CD14-positive monocyte (primary cell): ENCODE data around the gene GPS1. TPM values are rescaled to one million over a fixed set of nuclear protein-coding genes. Genes with fewer than 3 reads are reported as not detected.

Source experiments
- DNase-seq, 3 donors: peaks; one replicate each; pipeline ENCODE4 v3.0.0-alpha.2; 2011 to 2022
- H2AFZ ChIP-seq: 2 replicates; pipeline ENCODE4 v1.6.0; 2012; ENCODE audit warnings: mild to moderate bottlenecking, low read depth, low read length, inconsistent platforms; ENCODE audit not compliant: insufficient read depth, poor library complexity, severe bottlenecking
- H3K27ac ChIP-seq, 2 donors: 1 replicate in 1 of 2; 2 replicates in 1 of 2; pipeline ENCODE4 v1.5.1; 2012 to 2013; ENCODE audit warnings: low read length in 2 of 2, control low read depth in 1 of 2, inconsistent platforms in 1 of 2, low read depth in 1 of 2, mild to moderate bottlenecking in 1 of 2
- H3K27me3 ChIP-seq, 2 donors: one replicate each; pipeline versions ENCODE4 v1.6.0 to v1.6.1; 2011 to 2013; ENCODE audit warnings: low read length in 2 of 2; ENCODE audit not compliant: control insufficient read depth in 2 of 2, insufficient read depth in 2 of 2
- H3K36me3 ChIP-seq, 2 donors: replicated peaks in 1 of 2; 1 replicate in 1 of 2; 2 replicates in 1 of 2; pipeline versions ENCODE4 v1.5.1 to v1.6.1; 2012 to 2013; ENCODE audit warnings: low read length in 2 of 2, control low read depth in 1 of 2, inconsistent platforms in 1 of 2, mild to moderate bottlenecking in 1 of 2; ENCODE audit not compliant: insufficient read depth in 2 of 2, control insufficient read depth in 1 of 2
- H3K4me1 ChIP-seq, 2 donors: 1 replicate in 1 of 2; 2 replicates in 1 of 2; pipeline versions ENCODE4 v1.5.1 to v1.6.1; 2012 to 2013; ENCODE audit warnings: low read length in 2 of 2, control low read depth in 1 of 2, inconsistent platforms in 1 of 2, mild to moderate bottlenecking in 1 of 2, moderate library complexity in 1 of 2; ENCODE audit not compliant: insufficient read depth in 2 of 2, control insufficient read depth in 1 of 2
- H3K4me2 ChIP-seq: replicated peaks from 2 replicates; pipeline ENCODE3; 2012; ENCODE audit warnings: low read length, moderate library complexity, mild to moderate bottlenecking; ENCODE audit not compliant: poor library complexity, severe bottlenecking; ENCODE audit errors: extremely low read depth
- H3K4me3 ChIP-seq, 3 experiments: fragments of 200-600 bp in 1 of 3; sonication (generic) in 1 of 3; replicated peaks in 1 of 3; 1 replicate in 2 of 3; 2 replicates in 1 of 3; pipeline ENCODE4 v1.5.1; 2011 to 2013; ENCODE audit warnings: low read length in 3 of 3, mild to moderate bottlenecking in 3 of 3, control low read depth in 2 of 3, low read depth in 2 of 3, inconsistent platforms in 1 of 3, moderate library complexity in 1 of 3
- H3K79me2 ChIP-seq: 2 replicates; pipeline ENCODE4 v1.6.0; 2012; ENCODE audit warnings: mild to moderate bottlenecking, control low read depth, inconsistent platforms, low read length, moderate library complexity; ENCODE audit not compliant: insufficient read depth
- H3K9ac ChIP-seq: 2 replicates; pipeline ENCODE4 v1.6.0; 2017; ENCODE audit warnings: low read length, mild to moderate bottlenecking; ENCODE audit not compliant: insufficient read depth, poor library complexity, severe bottlenecking
- H3K9me3 ChIP-seq, 2 donors: replicated peaks in 1 of 2; 1 replicate in 1 of 2; 2 replicates in 1 of 2; pipeline versions ENCODE4 v1.5.1 to v1.6.1; 2012 to 2013; ENCODE audit warnings: low read length in 2 of 2, control low read depth in 1 of 2; ENCODE audit not compliant: control insufficient read depth in 1 of 2, insufficient read depth in 1 of 2
- H4K20me1 ChIP-seq: 2 replicates; pipeline ENCODE4 v1.6.0; 2012; ENCODE audit warnings: mild to moderate bottlenecking, low read length, control low read depth, moderate library complexity; ENCODE audit not compliant: insufficient read depth
- H3K27ac Mint-ChIP-seq, 7 donors: one replicate each; pipeline ENCODE4 v1.8.0; 2020; ENCODE audit warnings: mild to moderate bottlenecking in 7 of 7, mixed read lengths in 7 of 7, moderate library complexity in 6 of 7, inconsistent platforms in 2 of 7
- H3K27me3 Mint-ChIP-seq, 3 donors: one replicate each; pipeline ENCODE4 v1.8.0; 2021 to 2022; ENCODE audit warnings: low read depth in 3 of 3, mild to moderate bottlenecking in 3 of 3, mixed read lengths in 3 of 3, moderate library complexity in 3 of 3, inconsistent platforms in 1 of 3
- H3K36me3 Mint-ChIP-seq, 2 donors: one replicate each; pipeline ENCODE4 v1.8.0; 2020; ENCODE audit warnings: mixed read lengths in 2 of 2, inconsistent platforms in 1 of 2, mild to moderate bottlenecking in 1 of 2
- H3K4me1 Mint-ChIP-seq: one replicate; pipeline ENCODE4 v1.8.0; 2020; ENCODE audit warnings: mild to moderate bottlenecking, mixed read lengths
- H3K4me3 Mint-ChIP-seq, 2 donors: one replicate each; pipeline ENCODE4 v1.8.0; 2020; ENCODE audit warnings: mild to moderate bottlenecking in 2 of 2, mixed read lengths in 2 of 2, moderate library complexity in 1 of 2
- H3K9me3 Mint-ChIP-seq, 7 donors: one replicate each; pipeline ENCODE4 v1.8.0; 2020 to 2022; ENCODE audit warnings: mixed read lengths in 7 of 7, mild to moderate bottlenecking in 6 of 7, moderate library complexity in 6 of 7, inconsistent platforms in 2 of 7
- CTCF ChIP-seq: fragments of 200-600 bp; IDR thresholded peaks from one replicate; pipeline ENCODE4 v1.8.0; 2022; ENCODE audit warnings: antibody characterized with exemption, mild to moderate bottlenecking
- WGBS: methylation state at CpG from one replicate; pipeline ENCODE4 v1.1.5; 2013; ENCODE audit warnings: missing lambda C conversion rate; ENCODE audit not compliant: insufficient coverage; 5-methylcytosine and 5-hydroxymethylcytosine counted together
- intact Hi-C, 2 donors: fragments of 100-400 bp; cut with micrococcal nuclease; formaldehyde crosslinking; loops; one replicate each; pipeline versions ENCODE4 v1.15.0 to v1.15.1; 2023
- polyA plus RNA-seq, 3 donors: library from polyadenylated mRNA; depleted of rRNA in 1 of 3; unstranded in 2 of 3; stranded (reverse) in 1 of 3; fragments of 300-500 nt in 2 of 3; fragments of >200 nt in 1 of 3; fragmentation: Illumina TruSeq in 2 of 3; gene quantifications; 1 replicate in 2 of 3; 2 replicates in 1 of 3; pipeline ENCODE4 v1.2.3, GENCODE V29; 2012 to 2021

GPS1 gene
- polyA plus RNA-seq, 3 donors: 101 to 130 (median 110) TPM

GRCh38 chr17:82012640-82013295 is 38.9 kb upstream of the GPS1 start:
- H3K4me2 ChIP-seq: no peak overlapping the region
- H3K4me3 ChIP-seq: no peak overlapping the region
- WGBS: 97% methylated on average over 10 of the region's 19 CpGs
- DNase-seq: no peak
- Mint-ChIP-seq H3K27ac (peak overlapping the region in 1 of 7 donors; percentile 63), H3K36me3 (peaks cover 2 to 17% of the 10 kb centered on the region in 2 donors), H3K27me3 (peaks cover 0 to 2% (median 2%) of the 10 kb centered on the region in 3 donors), H3K9me3 (no peaks in the 10 kb centered on the region), H3K4me1 (no peaks in the 10 kb centered on the region), H3K4me3 (no peak overlapping the region)
- H4K20me1 ChIP-seq: no peaks in the 10 kb centered on the region
- no peak overlapping the region for H2AFZ ChIP-seq
- H3K27ac ChIP-seq: no peak overlapping the region
- no peaks in the 10 kb centered on the region for H3K79me2 ChIP-seq
- H3K9me3 ChIP-seq: no peaks in the 10 kb centered on the region
- TF ChIP-seq CTCF: no peak
- H3K36me3 ChIP-seq: peaks cover 11 to 16% of the 10 kb centered on the region in 2 donors
- H3K27me3 ChIP-seq: no peaks in the 10 kb centered on the region
- intact Hi-C loops: no loop called here
- H3K4me1 ChIP-seq: no peaks in the 10 kb centered on the region
- H3K9ac ChIP-seq: no peak overlapping the region

GRCh38 chr17:82013341-82013740 is 38.4 kb upstream of the GPS1 start:
- TF ChIP-seq CTCF: no peak
- peaks cover 16 to 17% of the 10 kb centered on the region in 2 donors for H3K36me3 ChIP-seq
- no peaks in the 10 kb centered on the region for H3K4me1 Mint-ChIP-seq
- no peaks in the 10 kb centered on the region for H3K27me3 ChIP-seq
- H3K27ac Mint-ChIP-seq: no peak overlapping the region
- no peak overlapping the region for H3K9ac ChIP-seq
- H3K79me2 ChIP-seq: no peaks in the 10 kb centered on the region
- H3K4me2 ChIP-seq: no peak overlapping the region
- no peak for DNase-seq
- H3K4me1 ChIP-seq: no peaks in the 10 kb centered on the region
- peaks cover 2 to 21% of the 10 kb centered on the region in 2 donors for H3K36me3 Mint-ChIP-seq
- WGBS: 41% methylated on average over 17 of the region's 22 CpGs
- no peaks in the 10 kb centered on the region for H4K20me1 ChIP-seq
- no peak overlapping the region for H3K27ac ChIP-seq
- intact Hi-C loops: no loop called here
- H3K9me3 ChIP-seq: no peaks in the 10 kb centered on the region
- peaks cover 0 to 2% (median 2%) of the 10 kb centered on the region in 3 donors for H3K27me3 Mint-ChIP-seq
- H3K4me3 ChIP-seq: no peak overlapping the region
- H2AFZ ChIP-seq: no peak overlapping the region
- H3K4me3 Mint-ChIP-seq: no peak overlapping the region
- no peaks in the 10 kb centered on the region for H3K9me3 Mint-ChIP-seq
